NCI-H2107 (cell line): ENCODE measurements around the gene CPTP.
"Not testable (repeated sequence)": the region's sequence is repeated elsewhere in the genome, so short reads cannot be mapped to it uniquely, and the experiment has no call there.

Source experiments
- DNase-seq: peaks from one replicate; lab custom pipeline; 2025; lab: John Stamatoyannopoulos, UW

CPTP gene

DNA sequence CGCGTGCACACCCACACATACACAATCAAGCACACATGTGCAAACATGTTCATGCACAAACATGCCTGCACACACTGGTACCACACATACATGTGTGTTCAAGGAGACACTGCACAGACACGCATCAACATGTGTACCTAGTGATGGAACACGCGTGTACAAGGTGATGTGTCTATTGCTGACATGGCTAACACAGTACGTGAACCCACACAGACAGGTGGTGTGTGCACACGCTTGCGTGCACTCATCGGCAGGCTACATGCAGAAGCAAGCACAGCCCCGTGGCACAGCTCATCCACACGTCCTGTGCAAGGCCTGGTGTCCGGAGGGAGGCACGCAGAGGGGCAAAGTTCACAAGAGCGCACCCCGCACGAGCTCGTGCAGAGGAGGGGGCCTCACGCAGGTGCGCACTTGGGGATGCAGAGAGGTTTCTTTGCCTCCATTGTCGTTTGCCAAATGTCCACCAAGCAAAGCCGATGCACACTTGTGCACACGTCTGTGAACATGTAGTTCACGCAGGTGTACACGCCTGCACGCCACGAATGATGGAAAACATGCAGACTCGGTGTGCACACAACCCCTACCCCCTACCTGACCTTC lies 17.8 kb upstream of the CPTP start:
- DNase-seq, result no peak

DNA sequence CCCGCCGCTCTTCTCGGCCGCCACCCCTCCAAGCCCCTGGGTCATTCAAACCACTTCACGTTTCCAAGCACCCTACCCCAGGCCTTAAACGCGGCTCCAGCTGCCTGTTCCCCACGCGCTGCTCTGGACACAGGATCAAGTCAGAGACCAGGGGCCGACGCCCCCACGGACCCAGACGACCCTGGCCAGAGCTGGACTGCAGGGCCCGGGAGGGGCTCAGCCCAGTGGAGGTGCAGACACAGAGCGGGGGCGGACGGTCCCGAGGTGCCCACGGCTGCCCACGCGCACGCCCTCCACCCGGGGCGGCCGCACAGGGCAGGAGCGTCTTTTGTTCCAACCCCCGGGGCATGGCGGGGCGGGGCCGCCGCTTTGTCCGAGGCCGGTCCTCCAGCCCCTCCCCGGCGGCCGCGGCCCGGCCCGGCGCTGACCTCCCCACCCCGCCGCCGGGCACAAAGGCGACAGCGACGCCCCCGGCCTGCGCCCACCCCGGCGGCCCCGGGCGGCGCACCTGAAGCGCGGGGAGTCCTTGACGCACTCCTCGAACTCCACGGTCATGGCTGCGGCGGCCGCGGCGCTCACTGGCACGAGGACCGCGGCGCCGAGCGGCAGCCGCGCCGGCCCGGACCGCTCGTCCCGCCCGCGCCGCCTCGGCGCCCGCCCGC lies 17.2 kb upstream of the CPTP start:
- no peak for DNase-seq

DNA sequence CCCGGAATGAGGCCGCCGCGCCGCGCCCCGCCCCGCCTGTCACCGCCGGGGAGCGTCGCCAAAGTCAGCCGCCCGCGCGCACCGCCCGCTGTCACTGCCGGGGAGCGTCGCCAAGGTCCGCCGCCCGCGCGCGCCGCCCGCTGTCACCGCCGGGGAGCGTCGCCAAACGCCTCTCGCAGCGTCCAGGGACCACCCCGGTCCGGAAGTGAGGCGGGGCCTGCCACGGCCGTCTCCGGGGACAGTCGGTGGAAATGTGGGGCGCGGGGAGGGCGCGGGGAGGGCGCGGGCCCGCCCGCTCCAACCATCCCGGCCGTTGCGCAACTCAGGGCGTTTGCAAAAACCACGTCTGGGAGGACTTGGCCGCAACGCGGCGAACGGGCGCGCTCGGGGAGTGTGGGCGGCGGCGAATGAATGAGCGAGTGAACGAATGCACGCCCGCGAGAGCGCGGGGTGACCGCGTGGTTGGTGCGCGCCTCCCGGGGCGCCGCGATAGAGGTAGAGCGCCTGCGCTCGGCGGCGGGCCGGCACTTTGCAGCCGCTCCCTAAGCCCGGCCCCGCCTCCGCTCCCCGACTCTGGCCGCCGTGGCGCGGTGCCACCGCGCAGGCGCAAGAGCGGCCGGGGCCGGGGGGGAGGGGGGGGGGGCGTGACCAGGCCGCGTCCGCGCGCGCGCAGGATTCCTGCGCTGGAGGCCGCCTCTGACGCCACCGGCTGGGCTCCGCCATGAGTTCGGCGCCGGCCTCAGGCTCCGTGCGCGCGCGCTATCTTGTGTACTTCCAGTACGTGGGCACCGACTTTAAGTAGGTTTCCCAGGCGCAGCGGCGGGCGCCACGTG lies 16.5 kb upstream of the CPTP start, which contains the start of the genes ACAP3 and PUSL1:
Gene ACAP3 (minus strand): TSS at position 8 of the 833 bp plus-strand sequence. CDS start 115 bp downstream, outside the sequence.
Gene PUSL1 (plus strand): TSS at position 675 of the 833 bp plus-strand sequence. CDS start 47 bp downstream, at position 722.
- no peak for DNase-seq

DNA sequence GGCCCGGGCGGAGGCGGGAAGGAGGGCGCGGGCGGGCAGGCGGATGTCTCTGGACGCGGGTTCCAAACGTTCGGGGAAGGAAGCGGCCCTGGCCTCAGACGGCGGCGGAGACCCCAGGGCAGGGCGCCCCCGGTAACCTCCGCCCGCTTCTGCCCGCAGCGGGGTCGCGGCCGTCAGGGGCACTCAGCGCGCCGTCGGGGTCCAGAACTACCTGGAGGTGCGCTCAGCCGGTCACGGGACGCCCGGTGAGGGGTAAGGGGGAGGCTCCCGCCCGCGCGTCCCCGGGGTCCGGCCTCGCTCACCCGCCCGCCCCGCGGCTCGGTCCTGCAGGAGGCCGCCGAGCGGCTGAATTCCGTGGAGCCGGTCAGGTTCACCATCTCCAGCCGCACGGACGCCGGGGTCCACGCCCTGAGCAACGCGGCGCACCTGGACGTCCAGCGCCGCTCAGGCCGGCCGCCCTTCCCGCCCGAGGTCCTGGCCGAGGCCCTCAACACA lies 15.8 kb upstream of the CPTP start:
- no peak for DNase-seq

DNA sequence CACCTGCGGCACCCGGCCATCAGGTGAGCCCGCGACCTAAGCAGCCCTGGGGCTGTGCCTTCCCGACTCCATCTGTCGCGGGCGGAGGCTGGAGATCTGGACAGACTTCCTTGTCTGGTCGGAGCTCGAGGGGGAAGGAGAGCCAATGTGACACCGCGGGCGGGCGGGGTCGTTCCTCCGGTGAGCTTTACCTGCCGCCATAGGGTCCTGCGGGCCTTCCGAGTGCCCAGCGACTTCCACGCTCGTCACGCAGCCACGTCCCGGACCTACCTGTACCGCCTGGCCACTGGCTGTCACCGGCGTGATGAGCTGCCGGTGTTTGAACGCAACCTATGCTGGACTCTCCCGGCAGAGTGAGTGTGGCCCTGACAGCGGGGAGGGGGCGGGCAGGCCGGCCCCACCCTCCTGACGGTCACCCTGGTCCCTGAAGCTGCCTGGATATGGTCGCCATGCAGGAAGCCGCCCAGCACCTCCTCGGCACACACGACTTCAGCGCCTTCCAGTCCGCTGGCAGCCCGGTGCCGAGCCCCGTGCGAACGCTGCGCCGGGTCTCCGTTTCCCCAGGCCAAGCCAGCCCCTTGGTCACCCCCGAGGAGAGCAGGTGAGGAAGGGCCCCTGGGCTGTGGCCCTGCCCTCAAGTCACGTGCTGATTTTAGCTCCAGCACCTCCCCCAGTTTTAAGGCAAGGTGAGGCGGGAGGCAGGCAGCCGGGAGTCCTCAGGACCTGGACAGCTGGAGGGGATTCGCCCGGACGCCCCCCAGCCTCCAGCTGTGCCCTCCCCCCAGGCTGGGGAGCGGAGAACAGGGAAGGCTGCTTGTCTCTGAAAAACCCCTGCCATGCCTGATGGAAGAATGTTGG lies 15.1 kb upstream of the CPTP start:
- DNase-seq, result no peak

DNA sequence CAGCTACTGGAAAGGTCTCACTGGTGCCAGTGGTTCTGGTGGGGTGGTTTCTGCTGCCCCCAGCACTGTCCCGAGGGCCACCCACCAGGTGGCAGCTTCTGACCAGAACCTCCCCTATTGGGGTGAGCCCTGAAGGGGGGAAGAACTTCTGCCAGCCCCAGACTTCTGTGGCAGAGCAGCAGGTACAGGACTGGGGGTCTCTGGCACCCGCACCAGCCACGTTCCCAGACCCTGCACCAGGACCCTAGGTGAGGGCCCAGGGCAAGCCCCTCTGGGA lies 14.6 kb upstream of the CPTP start:
- no peak for DNase-seq

DNA sequence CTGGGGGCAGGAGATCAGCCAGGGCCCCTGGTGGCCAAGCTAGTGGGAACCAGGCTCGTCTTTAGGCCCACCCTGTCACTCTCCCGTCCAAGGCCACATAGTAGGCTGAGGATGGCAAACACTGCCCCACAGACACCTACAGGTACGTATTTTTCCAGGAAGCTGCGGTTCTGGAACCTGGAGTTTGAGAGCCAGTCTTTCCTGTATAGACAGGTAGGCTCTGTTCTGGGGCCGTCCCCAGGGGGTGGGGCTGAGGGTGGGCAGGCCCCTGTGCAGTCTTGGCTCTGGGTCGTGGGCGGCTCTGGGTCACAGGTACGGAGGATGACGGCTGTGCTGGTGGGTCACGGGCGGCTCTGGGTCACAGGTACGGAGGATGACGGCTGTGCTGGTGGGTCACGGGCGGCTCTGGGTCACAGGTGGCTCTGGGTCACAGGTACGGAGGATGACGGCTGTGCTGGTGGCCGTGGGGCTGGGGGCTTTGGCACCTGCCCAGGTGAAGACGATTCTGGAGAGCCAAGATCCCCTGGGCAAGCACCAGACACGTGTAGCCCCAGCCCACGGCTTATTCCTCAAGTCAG lies 14.0 kb upstream of the CPTP start:
- DNase-seq, result no peak

DNA sequence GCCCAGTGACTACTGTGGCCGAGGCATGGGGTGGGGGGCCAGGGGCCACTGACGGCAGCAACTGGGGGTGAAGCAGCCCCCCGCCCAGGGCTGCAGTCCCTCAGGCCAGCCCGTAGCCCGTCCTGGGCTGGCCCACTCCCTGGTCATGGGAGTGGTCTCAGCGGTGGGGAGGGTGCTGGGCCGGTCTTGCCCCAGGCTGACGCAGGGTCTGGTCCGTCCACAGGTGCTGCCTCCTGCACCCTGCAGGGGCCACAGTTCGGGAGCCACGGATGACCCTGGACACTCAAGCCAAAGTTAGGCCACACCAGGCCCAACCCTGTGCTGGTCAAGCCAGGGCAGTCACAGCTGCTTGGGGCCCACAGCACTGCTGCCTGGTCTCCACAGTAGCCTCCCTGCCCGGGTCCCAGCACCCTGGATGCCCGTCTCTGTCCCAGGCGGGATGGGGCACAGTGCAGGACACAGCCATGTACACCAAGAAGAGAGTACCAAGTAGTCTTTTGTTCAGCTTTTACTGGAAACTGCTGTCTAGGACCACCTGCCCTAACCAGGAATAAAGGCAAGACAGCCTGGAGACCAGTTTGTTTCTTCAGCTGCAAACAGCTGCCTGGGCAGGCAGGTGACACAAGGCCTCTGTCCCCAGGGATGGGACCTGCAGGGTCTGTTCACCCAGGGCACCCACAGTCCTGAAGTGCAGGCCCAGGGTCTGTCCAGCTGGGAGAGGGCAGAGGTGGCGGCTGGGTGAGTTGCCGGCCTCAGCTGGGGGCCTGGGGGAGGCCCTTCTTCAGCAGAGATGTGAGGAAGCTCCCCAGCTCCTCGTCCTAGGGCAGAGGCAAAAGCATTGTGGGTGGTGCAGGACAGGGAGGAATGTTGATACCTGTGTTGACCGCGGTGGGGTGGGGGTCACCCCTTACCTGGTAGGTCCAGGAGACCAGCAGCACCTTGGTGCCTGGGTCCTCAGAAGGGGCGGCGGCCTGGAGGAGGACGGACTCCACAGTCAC lies 13.2 kb upstream of the CPTP start:
- DNase-seq, result no peak

DNA sequence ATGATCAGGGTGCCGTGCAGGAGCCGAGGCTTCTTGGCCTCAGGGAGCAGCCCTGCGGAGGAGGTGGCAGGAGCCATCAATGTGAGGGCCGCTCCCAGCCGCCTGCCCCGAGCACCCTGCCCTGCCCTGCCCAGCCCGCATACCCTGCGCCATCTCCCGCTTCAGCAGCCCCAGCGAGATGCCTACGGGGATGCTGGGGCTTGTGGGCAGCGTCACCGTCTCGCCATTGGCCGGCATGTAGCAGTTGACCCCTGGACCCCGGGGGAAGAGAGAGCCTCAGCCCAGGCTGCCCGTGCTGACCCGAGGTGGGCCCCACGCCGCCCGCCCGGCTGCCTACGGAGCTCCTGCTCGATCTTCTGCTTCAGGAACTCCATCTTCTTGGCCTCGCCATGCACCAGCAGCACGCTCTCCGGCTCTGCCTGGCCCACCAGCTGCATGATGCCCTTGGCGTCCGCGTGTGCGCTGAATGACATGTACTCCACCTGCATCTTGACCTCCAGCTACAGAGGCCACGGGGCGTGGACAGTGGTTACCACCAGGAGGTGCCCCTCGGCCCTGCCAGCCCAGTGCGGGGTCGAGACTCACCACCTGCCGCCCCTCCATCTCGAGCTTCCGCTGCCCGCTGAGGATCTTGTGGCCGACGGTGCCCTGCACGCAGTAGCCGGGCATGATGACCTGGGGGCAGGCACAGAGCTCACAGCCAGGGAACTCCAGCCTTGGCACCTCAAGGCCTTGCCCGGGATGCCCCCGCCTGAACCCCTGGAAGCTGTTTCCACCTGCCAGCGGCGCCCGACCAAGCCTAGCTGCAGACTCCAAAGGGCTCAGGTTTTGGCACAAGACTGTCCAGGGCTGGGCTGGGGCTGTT lies 11.9 kb upstream of the CPTP start:
- DNase-seq, result no peak

DNA sequence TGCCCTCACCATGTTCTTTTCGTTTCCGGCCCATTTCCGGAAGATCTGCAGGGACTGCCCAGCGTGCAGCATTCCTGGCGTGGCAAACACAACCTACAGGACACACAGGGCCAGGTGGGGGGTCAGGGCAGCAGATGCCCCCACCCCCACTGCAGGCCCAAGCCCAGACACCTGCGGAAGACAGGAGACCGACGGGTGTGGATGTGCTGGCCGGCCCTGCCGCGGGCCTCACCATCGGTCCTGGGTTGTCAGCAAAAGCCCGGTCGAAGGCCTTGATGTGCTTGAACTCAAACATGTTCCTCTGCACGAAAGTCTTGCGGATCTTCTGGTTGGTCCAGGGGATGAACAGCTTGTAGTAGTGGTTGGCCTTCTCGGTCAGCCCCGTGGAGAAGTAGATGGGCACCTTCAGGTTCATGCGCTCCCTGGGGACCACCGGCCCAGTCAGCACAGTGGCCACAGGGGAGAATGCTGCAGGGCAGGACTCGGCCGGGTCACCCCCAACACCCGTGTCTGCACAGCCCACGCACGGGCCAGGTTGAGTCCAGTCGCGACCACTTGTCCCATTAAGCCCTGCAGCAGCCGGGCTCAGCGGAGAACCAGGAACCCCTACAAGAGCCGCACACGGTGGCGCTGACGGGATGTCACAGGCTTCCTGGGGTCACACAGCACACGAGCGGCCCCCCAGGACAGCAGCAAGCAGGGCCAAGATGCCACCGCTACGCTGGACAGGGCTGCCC lies 10.9 kb upstream of the CPTP start:
- no peak for DNase-seq

DNA sequence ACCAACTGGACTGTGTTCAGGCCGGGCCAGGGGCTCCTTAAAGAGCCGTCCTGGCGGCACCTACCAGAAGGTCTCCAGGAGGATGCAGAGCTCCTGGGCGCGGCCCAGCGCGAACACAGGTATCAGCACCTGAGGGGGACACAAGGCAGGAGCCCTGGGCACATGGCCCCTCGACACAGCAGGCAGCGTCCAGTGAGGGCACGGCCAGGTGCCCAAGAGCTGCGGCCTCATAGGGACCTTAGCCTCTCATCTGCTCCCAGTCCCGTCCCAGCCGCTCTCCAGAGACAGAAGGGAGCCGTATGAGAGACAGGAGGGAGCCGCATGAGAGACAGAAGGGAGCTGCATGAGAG lies 10.4 kb upstream of the CPTP start:
- no peak for DNase-seq

DNA sequence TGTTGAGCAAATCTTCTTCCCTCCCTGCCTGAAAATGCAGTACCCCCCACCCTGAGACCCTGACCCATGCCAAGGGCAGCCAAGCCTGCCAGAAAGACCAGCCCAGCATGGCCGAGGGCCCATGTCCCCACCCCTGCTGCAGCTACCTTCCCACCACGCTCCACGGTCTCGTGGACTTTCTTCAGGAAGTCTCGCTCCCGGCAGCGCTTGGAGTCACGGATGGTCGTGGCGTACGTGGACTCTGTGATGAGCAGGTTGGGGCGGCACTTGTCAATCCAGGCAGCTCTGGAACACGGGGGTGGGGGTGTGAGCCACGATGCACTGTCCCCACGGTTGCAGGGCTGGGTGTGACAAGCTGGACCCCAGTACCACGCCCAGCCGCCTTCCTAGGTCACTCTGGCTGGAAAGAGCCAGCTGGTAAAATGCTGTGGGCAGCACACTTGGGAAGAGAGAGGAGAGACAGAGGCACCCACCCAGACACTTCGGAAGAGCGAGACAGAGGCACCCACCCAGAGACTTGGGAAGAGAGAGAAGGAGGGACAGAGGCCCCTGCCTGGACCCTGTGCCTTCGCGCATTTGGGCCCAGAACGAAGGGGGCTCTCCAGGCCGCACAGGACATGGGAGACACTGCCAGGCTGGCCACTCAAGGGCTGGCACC lies 9.8 kb upstream of the CPTP start:
- no peak for DNase-seq

DNA sequence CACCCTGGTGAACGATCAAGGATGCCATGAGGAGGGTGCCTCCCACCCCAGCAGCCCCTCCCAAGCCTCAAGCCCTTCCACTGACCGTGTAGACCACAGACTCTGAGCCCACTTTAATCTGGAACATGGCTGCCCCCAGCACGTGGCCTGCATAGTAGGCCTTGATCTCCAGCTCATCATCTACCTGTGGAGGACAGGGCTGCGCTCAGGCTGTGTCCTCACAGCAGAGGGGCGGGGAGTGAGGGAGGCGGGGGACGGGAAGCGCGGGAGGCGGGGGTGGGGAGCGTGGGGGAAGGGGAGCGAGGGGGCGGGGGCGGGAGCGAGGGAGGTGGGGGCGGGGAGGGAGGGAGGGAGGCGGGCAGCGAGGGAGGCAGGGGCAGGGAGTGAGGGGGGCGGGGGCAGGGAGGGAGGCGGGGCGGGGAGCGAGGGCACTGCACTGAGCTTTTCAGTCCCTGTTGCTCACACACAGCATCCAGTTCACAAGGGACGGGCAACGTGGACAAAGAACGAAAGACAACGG lies 9.1 kb upstream of the CPTP start:
- DNase-seq, result no peak

DNA sequence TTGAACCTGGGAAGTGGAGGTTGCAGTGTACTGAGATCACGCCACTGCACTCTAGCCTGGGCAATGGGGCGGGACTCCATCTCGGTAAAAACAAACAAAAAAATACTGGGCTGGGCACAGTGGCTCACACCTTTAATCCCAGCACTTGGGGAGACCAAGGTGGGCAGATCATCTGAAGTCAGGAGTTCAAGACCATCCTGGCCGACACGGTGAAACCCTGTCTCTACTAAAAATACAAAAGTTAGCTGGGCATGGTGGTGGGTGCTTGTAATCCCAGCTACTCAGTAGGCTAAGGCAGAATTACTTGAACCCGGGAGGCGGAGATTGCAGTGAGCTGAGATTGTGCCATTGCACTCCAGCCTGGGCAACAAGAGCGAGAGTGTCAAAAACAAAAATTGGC lies 8.4 kb upstream of the CPTP start:
- not testable (repeated sequence) for DNase-seq

DNA sequence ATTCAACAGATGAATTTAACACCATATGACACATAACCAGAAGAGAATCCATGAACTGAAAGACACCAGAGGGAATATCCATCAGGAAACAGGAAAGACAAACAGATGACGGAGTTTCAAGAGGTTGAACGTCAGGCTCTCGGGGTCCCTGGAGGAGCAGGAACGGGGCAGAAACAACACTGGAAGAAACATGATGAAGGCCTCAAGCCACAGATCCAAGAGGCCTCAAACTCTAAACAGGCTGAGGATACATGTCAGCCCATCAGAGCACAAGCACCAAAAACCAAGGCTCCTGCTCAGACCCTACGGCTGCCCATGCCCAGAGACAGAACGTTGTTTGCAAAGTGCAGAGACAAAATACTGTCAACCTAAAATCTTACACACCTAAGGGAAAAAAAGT lies 7.2 kb upstream of the CPTP start:
- DNase-seq, result no peak

DNA sequence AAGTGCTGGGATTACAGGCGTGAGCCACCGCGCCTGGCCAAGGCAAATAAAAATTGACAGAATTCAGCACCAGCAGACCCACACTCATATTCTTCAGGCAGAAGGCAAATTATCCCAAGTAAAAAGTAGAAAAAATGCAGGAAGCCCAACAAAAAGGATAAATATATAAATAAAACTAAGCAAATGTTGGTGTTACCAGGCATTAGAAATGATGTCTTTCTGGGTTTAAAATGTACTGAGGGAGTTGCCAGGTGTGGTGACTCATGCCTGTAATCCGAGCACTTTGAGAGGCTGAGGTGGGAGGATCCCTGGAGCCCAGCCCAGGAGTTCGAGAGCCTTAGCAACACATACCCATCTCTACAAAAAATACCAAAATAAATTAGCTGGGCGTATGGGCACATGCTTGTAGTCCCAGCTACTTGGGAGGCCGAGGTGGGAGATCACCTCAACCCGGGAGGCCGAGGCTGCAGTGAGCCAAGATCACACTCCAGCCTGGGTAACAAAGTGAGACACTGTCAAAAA lies 6.4 kb upstream of the CPTP start:
- DNase-seq, result no peak

DNA sequence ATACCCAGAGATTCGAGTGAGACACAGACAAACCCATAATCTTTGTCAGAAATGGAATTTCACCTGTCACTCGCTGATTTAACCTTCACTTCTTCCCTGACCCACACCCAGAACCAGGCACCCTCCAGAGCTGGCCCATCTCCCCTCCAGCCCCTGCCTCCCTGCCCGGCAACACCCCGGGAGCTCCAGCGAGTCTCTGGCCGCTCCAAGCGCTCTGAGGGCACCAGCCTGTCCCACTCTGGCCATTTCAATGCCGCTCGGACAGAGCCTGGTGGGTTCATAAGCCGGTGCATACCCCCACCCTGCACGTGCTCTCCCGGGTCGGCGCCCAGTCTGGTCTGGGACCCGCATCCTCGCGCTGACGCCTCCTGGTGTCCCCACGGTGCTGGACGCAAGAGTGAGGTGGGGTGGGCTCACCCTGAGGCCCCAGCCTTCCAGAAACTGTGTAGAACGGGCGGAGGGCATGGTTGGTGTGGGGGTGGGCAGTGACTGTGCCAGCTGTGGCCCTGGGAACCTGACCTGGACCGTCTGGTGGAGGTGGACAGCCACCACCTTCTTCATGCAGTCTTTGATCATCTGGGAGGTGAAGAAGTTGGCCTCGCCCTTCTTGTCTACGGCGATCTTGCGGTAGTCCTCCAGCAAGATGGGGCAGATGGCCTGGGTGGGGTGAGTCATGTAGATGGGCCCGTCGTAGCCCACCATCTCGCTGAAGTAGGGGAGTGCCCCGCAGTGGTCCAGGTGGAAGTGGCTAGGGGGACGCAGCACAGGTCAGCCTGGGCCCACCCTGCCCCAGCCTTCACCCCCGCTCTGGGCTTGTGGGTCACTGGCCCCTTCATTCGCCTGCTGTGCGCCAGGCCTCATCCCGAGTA lies 5.6 kb upstream of the CPTP start:
- DNase-seq, result no peak
